Measurements from ENCODE around the gene APOD.

APOD gene

DNA sequence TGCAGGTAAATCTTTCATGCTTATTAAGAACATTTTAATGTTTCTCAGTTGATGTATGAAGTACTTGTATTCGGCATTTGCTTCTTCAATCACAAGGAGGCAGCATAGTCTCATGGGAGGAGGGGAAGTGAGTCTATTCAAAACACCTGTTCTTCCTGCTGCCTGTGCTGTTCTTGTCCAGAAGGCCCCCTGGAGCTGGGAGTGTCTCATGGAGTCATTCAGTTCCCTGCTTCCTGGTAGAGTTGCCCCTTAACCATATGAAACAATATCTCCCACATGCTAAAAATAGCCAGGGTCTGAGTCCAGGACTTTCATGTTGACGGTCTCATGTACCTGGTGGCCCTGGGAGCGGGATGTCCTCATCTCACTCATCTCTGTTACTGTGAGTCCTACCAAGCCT lies 25.1 kb downstream of the APOD start:
- no peak overlapping the region for H3K27ac ChIP-seq (ENCODE audit: low read length)
- no peaks in the 10 kb centered on the region for H3K9me3 ChIP-seq (ENCODE audit: control insufficient read depth, low read depth, low read length)
- H3K36me3 ChIP-seq (ENCODE audit: control insufficient read depth, low read depth, low read length): no peaks in the 10 kb centered on the region
- H3K4me1 ChIP-seq (ENCODE audit: control insufficient read depth, low read depth, low read length): peaks cover 4% of the 10 kb centered on the region
- H3K4me3 ChIP-seq (ENCODE audit: low read length): no peak overlapping the region
- peaks cover 13% of the 10 kb centered on the region for H3K27me3 ChIP-seq (ENCODE audit: control insufficient read depth, insufficient read depth, low read length)
- no peak overlapping the region for H3K9ac ChIP-seq (ENCODE audit: low read length)

DNA sequence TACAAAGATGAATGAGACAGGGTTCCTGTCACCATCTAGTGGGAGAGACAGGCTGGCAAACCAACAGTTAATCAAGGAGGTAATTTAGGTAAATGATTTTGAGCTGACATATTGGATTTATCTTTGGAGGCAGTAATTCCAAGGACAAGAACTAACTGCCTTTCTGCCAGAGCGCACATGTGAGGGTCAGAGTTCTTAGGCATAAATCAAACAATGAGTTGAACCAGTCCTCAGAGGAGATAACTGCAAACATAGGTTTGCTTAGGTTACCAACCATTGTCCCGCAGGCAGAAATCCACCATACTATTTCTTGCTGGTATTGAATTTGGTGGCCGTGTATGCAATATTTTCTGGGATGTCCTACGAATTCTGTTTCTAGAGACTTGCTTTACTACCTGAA lies 26.4 kb downstream of the APOD start:
- H3K4me1 ChIP-seq (ENCODE audit: control insufficient read depth, low read depth, low read length): peaks cover 4% of the 10 kb centered on the region
- no peaks in the 10 kb centered on the region for H3K36me3 ChIP-seq (ENCODE audit: control insufficient read depth, low read depth, low read length)
- no peak overlapping the region for H3K9ac ChIP-seq (ENCODE audit: low read length)
- peaks cover 13% of the 10 kb centered on the region for H3K27me3 ChIP-seq (ENCODE audit: control insufficient read depth, insufficient read depth, low read length)
- H3K9me3 ChIP-seq (ENCODE audit: control insufficient read depth, low read depth, low read length): no peaks in the 10 kb centered on the region
- no peak overlapping the region for H3K27ac ChIP-seq (ENCODE audit: low read length)
- H3K4me3 ChIP-seq (ENCODE audit: low read length): no peak overlapping the region

DNA sequence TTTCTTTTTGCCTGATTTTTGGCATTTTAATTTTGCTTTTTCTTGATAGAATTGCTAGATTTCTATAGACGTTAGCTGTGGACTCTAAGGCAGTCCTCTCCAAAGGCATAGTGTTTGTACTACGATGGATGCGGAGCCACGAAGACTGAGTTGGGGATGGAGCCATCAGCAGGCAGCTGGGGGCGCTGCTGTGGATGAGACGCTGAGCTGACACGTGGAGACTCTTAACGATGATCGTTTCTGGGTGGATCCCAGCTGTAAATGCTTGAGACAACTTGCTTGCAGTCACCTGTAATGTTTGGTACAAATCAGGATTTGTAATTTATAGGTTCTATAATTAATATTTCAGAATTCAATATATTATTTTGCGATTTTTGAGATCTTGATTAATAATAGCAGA lies 27.4 kb downstream of the APOD start:
- Histone ChIP-seq H3K4me1 (ENCODE audit: control insufficient read depth, low read depth, low read length) (peaks cover 4% of the 10 kb centered on the region), H3K27ac (ENCODE audit: low read length) (no peak overlapping the region), H3K9me3 (ENCODE audit: control insufficient read depth, low read depth, low read length) (no peaks in the 10 kb centered on the region), H3K36me3 (ENCODE audit: control insufficient read depth, low read depth, low read length) (no peaks in the 10 kb centered on the region), H3K27me3 (ENCODE audit: control insufficient read depth, insufficient read depth, low read length) (peaks cover 13% of the 10 kb centered on the region), H3K9ac (ENCODE audit: low read length) (no peak overlapping the region), H3K4me3 (ENCODE audit: low read length) (no peak overlapping the region)

DNA sequence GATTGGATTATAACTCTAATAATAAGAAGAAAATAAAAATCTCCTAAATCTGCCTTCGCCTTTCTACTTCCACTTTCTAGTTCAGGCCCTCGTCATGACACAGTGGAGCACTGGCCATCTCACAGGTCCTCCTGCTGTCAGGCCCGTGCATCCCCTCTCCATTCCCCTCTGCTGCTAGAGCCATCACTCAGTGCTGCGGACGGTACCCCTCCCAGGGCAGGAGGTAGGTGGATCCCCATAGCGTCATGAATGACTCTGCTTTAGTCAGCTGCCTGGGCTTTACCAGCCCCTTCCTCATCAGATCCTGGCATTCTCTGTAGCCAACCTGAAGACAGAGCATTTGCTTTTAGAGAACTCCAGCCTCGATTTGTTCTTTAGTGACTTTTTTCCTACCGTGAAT lies 28.6 kb downstream of the APOD start:
- H3K27me3 ChIP-seq (ENCODE audit: control insufficient read depth, insufficient read depth, low read length): peaks cover 13% of the 10 kb centered on the region
- no peak overlapping the region for H3K27ac ChIP-seq (ENCODE audit: low read length)
- no peak overlapping the region for H3K4me3 ChIP-seq (ENCODE audit: low read length)
- peaks cover 4% of the 10 kb centered on the region for H3K4me1 ChIP-seq (ENCODE audit: control insufficient read depth, low read depth, low read length)
- no peaks in the 10 kb centered on the region for H3K36me3 ChIP-seq (ENCODE audit: control insufficient read depth, low read depth, low read length)
- H3K9me3 ChIP-seq (ENCODE audit: control insufficient read depth, low read depth, low read length): no peaks in the 10 kb centered on the region
- no peak overlapping the region for H3K9ac ChIP-seq (ENCODE audit: low read length)

DNA sequence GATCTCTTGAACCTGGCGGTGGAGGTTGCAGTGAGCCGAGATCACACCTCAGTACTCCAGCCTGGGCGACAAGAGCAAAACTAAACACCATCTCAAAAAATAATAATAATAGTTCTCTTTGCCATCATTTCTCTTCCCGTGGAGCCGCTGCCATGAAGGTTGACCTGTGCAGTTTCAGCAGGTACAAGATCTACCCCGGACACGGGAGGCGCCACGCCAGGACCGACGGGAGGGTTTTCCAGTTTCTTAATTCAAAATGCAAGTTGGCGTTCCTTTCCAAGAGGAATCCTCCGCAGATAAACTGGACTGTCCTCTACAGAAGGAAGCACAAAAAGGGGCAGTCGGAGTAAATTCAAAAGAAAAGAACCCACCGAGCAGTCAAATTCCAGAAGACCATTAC lies 29.3 kb downstream of the APOD start:
- no peak overlapping the region for H3K9ac ChIP-seq (ENCODE audit: low read length)
- no peak overlapping the region for H3K27ac ChIP-seq (ENCODE audit: low read length)
- H3K4me1 ChIP-seq (ENCODE audit: control insufficient read depth, low read depth, low read length): peaks cover 4% of the 10 kb centered on the region
- H3K9me3 ChIP-seq (ENCODE audit: control insufficient read depth, low read depth, low read length): no peaks in the 10 kb centered on the region
- no peak overlapping the region for H3K4me3 ChIP-seq (ENCODE audit: low read length)
- H3K36me3 ChIP-seq (ENCODE audit: control insufficient read depth, low read depth, low read length): no peaks in the 10 kb centered on the region
- H3K27me3 ChIP-seq (ENCODE audit: control insufficient read depth, insufficient read depth, low read length): peaks cover 13% of the 10 kb centered on the region

DNA sequence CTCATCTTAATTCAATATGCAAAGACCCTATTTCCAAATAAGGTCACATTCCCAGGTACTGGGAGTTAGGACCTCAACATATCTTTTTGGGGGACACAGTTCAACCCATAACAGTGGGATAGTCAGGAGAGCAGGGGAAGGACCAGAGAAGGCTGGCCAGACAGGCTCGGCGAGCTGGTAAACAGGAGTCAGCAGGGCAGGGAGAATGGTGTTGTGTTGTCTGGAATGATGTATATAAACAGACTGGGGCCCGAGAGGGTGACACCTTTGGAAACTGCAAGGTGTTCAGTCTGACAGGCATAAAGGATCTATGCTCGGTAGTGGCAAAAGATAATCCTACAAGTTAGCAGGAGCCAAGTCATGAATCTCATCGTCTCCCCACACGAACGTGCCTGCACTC lies 30.5 kb downstream of the APOD start:
- Histone ChIP-seq H3K4me3 (ENCODE audit: low read length) (no peak overlapping the region), H3K9ac (ENCODE audit: low read length) (no peak overlapping the region), H3K27me3 (ENCODE audit: control insufficient read depth, insufficient read depth, low read length) (peaks cover 13% of the 10 kb centered on the region), H3K4me1 (ENCODE audit: control insufficient read depth, low read depth, low read length) (peaks cover 12% of the 10 kb centered on the region), H3K27ac (ENCODE audit: low read length) (no peak overlapping the region), H3K36me3 (ENCODE audit: control insufficient read depth, low read depth, low read length) (no peaks in the 10 kb centered on the region), H3K9me3 (ENCODE audit: control insufficient read depth, low read depth, low read length) (no peaks in the 10 kb centered on the region)

DNA sequence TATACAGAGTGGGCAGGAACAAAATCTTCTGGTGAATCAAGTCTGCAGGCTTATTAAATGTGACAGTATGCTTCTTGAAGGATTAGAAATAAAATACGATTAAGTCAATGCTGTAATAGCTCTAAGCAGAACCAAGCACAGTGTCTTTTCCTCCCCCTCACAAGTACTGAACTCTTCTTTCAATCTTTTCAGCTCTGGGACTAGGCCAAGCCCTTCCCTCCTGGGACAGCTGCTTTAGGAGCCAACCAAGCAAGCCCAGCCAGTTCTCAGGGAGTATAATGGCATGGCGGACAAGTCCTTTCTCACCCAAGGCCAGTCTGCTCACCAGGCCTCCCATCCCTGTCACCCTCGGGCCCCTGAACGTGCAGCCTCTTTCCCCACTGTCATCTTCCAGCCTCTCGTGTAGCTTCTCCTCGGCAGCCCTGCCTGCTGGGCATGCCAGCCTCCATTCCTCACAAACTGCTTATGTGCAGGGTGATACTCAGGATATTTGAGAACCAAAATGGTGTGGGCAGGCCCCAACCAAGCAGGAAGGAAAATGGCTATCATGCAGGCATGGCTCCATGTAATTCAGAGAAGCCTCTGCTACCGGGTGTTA lies 32.3 kb downstream of the APOD start:
- Histone ChIP-seq H3K9ac (ENCODE audit: low read length) (no peak overlapping the region), H3K4me1 (ENCODE audit: control insufficient read depth, low read depth, low read length) (peaks cover 17% of the 10 kb centered on the region), H3K4me3 (ENCODE audit: low read length) (no peak overlapping the region), H3K36me3 (ENCODE audit: control insufficient read depth, low read depth, low read length) (no peaks in the 10 kb centered on the region), H3K27me3 (ENCODE audit: control insufficient read depth, insufficient read depth, low read length) (peaks cover 6% of the 10 kb centered on the region), H3K9me3 (ENCODE audit: control insufficient read depth, low read depth, low read length) (no peaks in the 10 kb centered on the region), H3K27ac (ENCODE audit: low read length) (no peak overlapping the region)

DNA sequence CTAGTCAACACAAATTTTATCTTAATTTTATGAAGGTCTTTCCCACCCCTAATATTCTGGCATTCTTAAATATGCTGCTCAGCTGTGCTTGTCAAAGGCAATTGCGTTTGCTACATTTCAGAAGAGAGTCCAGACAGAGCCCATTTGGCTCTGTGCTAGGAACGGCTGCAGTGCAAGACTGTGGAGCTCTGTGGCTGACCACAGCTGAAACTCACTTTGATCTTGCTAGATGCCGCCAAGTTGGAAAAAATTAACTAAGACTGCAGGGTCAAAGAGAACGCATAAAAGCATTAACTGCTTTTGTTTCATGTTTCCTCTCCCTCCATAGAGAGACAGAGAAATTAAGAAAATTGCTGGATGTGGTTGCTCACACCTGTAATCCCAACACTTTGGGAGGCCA lies 33.0 kb downstream of the APOD start:
- H3K9me3 ChIP-seq (ENCODE audit: control insufficient read depth, low read depth, low read length): no peaks in the 10 kb centered on the region
- no peak overlapping the region for H3K9ac ChIP-seq (ENCODE audit: low read length)
- H3K36me3 ChIP-seq (ENCODE audit: control insufficient read depth, low read depth, low read length): no peaks in the 10 kb centered on the region
- peaks cover 3% of the 10 kb centered on the region for H3K27me3 ChIP-seq (ENCODE audit: control insufficient read depth, insufficient read depth, low read length)
- no peak overlapping the region for H3K27ac ChIP-seq (ENCODE audit: low read length)
- H3K4me1 ChIP-seq (ENCODE audit: control insufficient read depth, low read depth, low read length): peaks cover 17% of the 10 kb centered on the region
- no peak overlapping the region for H3K4me3 ChIP-seq (ENCODE audit: low read length)

DNA sequence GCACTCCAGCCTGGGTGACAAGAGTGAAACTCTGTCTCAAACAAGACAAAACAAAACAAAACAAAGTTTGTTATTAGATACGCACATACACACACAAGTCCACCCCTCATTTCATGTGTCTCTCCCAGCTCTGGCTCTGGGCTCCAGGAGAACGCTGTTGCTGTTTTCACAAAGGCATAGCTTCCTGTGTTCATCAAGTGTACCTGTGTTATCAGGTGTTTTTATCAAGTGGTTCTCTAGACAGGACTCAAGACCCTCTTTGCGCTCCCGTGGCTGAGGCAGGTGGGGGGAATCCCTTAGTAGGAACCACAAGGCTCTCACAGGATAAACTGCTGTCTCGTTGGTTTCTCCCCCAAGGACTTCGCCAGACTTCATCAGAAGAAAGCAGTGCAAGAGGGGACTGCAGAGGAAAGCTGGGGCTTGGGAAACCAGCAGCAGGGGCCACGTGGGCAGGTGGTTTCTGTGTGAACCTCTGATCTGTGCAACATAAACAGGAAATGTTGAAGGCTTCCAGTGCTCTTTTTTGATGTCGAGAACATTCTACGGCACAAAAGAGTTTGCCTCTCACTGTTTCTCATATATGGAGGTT lies 33.7 kb downstream of the APOD start:
- no peaks in the 10 kb centered on the region for H3K9me3 ChIP-seq (ENCODE audit: control insufficient read depth, low read depth, low read length)
- no peak overlapping the region for H3K9ac ChIP-seq (ENCODE audit: low read length)
- no peaks in the 10 kb centered on the region for H3K36me3 ChIP-seq (ENCODE audit: control insufficient read depth, low read depth, low read length)
- no peak overlapping the region for H3K4me3 ChIP-seq (ENCODE audit: low read length)
- H3K27ac ChIP-seq (ENCODE audit: low read length): no peak overlapping the region
- peaks cover 7% of the 10 kb centered on the region for H3K27me3 ChIP-seq (ENCODE audit: control insufficient read depth, insufficient read depth, low read length)
- peaks cover 13% of the 10 kb centered on the region for H3K4me1 ChIP-seq (ENCODE audit: control insufficient read depth, low read depth, low read length)

DNA sequence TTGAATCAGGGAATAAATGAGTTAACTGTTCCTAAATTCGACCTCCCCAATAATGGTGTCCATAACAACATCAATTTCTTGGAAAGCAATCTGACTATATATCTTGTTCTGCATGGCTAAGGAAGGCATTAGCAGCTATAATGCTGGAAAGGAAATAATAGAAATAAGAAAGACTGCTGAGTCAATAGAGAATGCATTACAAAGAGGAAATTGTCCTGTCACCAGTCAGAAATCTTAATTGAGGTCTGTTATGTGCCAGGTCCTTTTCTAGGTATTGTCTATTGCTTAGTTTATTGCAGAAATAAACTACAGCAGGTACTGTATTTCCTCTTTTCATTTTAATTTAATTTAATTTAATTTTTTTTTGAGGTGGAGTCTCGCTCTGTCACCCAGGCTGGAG lies 34.8 kb downstream of the APOD start:
- Histone ChIP-seq H3K9ac (ENCODE audit: low read length) (no peak overlapping the region), H3K27me3 (ENCODE audit: control insufficient read depth, insufficient read depth, low read length) (peaks cover 17% of the 10 kb centered on the region), H3K27ac (ENCODE audit: low read length) (no peak overlapping the region), H3K36me3 (ENCODE audit: control insufficient read depth, low read depth, low read length) (no peaks in the 10 kb centered on the region), H3K9me3 (ENCODE audit: control insufficient read depth, low read depth, low read length) (no peaks in the 10 kb centered on the region), H3K4me3 (ENCODE audit: low read length) (peak overlapping the region; percentile 21), H3K4me1 (ENCODE audit: control insufficient read depth, low read depth, low read length) (peaks cover 13% of the 10 kb centered on the region)

DNA sequence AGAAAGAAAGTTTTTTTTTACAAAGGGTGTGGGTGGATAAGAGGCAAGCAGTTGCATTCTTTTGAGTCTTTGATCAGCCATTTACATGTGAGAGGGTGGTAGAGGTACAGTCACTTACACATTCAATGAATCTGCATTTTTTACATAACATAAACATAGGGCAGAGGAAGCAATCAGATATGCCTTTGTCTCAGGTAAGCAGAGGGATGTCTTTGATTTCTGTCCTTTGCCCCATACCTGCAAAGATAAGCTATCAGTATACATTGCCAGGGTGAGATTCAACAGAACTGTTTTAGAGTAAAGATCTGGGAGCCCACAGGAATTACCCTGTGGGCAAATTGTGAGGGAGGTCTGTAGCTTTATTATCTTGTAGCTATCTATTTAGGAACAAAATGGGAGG lies 35.2 kb downstream of the APOD start:
- Histone ChIP-seq H3K4me3 (ENCODE audit: low read length) (peak overlapping the region; percentile 21), H3K9me3 (ENCODE audit: control insufficient read depth, low read depth, low read length) (no peaks in the 10 kb centered on the region), H3K27ac (ENCODE audit: low read length) (no peak overlapping the region), H3K4me1 (ENCODE audit: control insufficient read depth, low read depth, low read length) (peaks cover 13% of the 10 kb centered on the region), H3K27me3 (ENCODE audit: control insufficient read depth, insufficient read depth, low read length) (peaks cover 22% of the 10 kb centered on the region), H3K36me3 (ENCODE audit: control insufficient read depth, low read depth, low read length) (no peaks in the 10 kb centered on the region), H3K9ac (ENCODE audit: low read length) (no peak overlapping the region)

DNA sequence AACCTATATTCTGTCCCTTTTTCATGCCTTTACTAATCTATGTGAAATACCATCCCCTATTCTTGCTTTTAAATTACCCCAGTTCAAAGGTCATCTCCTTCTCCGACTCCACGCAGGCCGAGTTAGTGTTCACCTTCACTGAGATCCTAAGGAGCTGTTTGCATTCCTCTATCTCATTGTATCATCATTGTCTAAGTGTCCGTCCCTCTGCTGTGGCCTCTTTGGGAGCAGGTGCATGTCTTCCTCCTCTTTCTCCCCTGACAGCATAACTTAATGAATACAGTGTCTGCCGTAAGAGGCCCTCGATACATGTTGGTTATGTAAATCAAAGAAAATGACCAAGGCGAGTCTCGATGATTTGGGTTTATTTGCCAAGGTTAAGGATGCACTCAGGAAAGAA lies 35.7 kb downstream of the APOD start:
- Histone ChIP-seq H3K9ac (ENCODE audit: low read length) (no peak overlapping the region), H3K27ac (ENCODE audit: low read length) (no peak overlapping the region), H3K27me3 (ENCODE audit: control insufficient read depth, insufficient read depth, low read length) (peaks cover 24% of the 10 kb centered on the region), H3K36me3 (ENCODE audit: control insufficient read depth, low read depth, low read length) (no peaks in the 10 kb centered on the region), H3K4me1 (ENCODE audit: control insufficient read depth, low read depth, low read length) (peaks cover 13% of the 10 kb centered on the region), H3K4me3 (ENCODE audit: low read length) (peak overlapping the region; percentile 21), H3K9me3 (ENCODE audit: control insufficient read depth, low read depth, low read length) (no peaks in the 10 kb centered on the region)

All from iPS-18a (cell line).